K562 (cell line): ENCODE measurements around the gene MED16. TPM values are rescaled to one million over a fixed set of nuclear protein-coding genes. Genes with fewer than 3 reads are reported as not detected.

Experiments
- BCOR ChIP-seq: fragments of 450-650 bp; IDR thresholded peaks from 2 replicates; pipeline ENCODE4 v1.6.1; 2016
- CEBPG ChIP-seq, 3 experiments: fragments of 200-800 bp in 1 of 3; sonication (Bioruptor generic) in 1 of 3; sonication (generic) in 1 of 3; formaldehyde crosslinking in 1 of 3; IDR thresholded peaks in 2 of 3; conservative IDR thresholded peaks in 1 of 3; 2 replicates each; pipeline versions ENCODE4 v1.6.1 to v1.8.0; 2016 to 2022; ENCODE audit warnings: missing compliant biosample characterization in 2 of 3, missing genetic modification characterization in 2 of 3, mild to moderate bottlenecking in 1 of 3, missing genetic modification reagents in 1 of 3
- NONO ChIP-seq, 2 experiments: fragments of 200-400 bp in 1 of 2; fragments of 450-650 bp in 1 of 2; formaldehyde crosslinking in 1 of 2; IDR thresholded peaks; 2 replicates each; pipeline ENCODE4 v1.6.1; 2017; ENCODE audit warnings: low read depth in 2 of 2, mild to moderate bottlenecking in 2 of 2, moderate library complexity in 2 of 2, low read length in 1 of 2
- RAD21 ChIP-seq, 2 experiments: fragments of 250-450 bp in 1 of 2; fragments of 450-650 bp in 1 of 2; sonication (Bioruptor Pico) in 1 of 2; formaldehyde crosslinking in 1 of 2; IDR thresholded peaks in 1 of 2; conservative IDR thresholded peaks in 1 of 2; 2 replicates each; pipeline versions ENCODE4 v1.4.0 to v1.8.0; 2020 to 2022; ENCODE audit warnings: mild to moderate bottlenecking in 2 of 2, moderate library complexity in 1 of 2
- RBFOX2 ChIP-seq: fragments of 200-400 bp; formaldehyde crosslinking; IDR thresholded peaks from 2 replicates; pipeline ENCODE4 v1.6.1; 2017; ENCODE audit warnings: low read depth, mild to moderate bottlenecking, low read length, moderate library complexity
- SIN3A ChIP-seq, 2 experiments: fragments of 150-350 bp in 1 of 2; IDR thresholded peaks; 2 replicates each; pipeline ENCODE4 v1.6.1; 2011 to 2016; ENCODE audit warnings: borderline replicate concordance in 2 of 2, low read depth in 2 of 2, low read length in 2 of 2, mild to moderate bottlenecking in 2 of 2, moderate library complexity in 2 of 2; ENCODE audit not compliant: control insufficient read depth in 1 of 2
- ZNF217 ChIP-seq: sonication (generic); formaldehyde crosslinking; IDR thresholded peaks from 2 replicates; pipeline ENCODE4 v1.8.0; 2022; ENCODE audit warnings: mild to moderate bottlenecking, missing genetic modification reagents
- ZNF24 ChIP-seq: fragments of 450-650 bp; IDR thresholded peaks from 2 replicates; pipeline ENCODE4 v1.6.1; 2016
- polyA plus RNA-seq, 8 experiments: library from polyadenylated mRNA; depleted of rRNA in 4 of 8; stranded (reverse) in 5 of 8; unstranded in 3 of 8; fragments of >200 nt; fragmentation: Nextera tagmentation in 2 of 8; fragmentation: Illumina TruSeq in 1 of 8; extraction: Ambion mirVana in 2 of 8; extraction: Trizol in 1 of 8; gene quantifications; 2 replicates each; pipeline versions ENCODE4 v1.2.1 to v1.2.3, GENCODE V29; 2011 to 2014; ENCODE audit warnings: inconsistent platforms in 1 of 8, missing spikeins in 1 of 8
- total RNA-seq, 7 experiments: library from RNA; depleted of rRNA in 6 of 7; stranded (reverse); fragments of >200 nt in 6 of 7; fragmentation: Illumina TruSeq in 2 of 7; extraction: Trizol in 2 of 7; gene quantifications; 2 replicates each; pipeline versions ENCODE4 v1.2.1 to v1.2.3, GENCODE V29; 2011 to 2021; ENCODE audit warnings: low replicate concordance in 1 of 7
- TF ChIP-seq, protein P1 (sequence below): fragments of 250-450 bp; sonication (Bioruptor Pico); IDR thresholded peaks from 2 replicates; pipeline ENCODE4 v1.5.0; 2020; ENCODE audit warnings: mild to moderate bottlenecking, borderline replicate concordance
- TF ChIP-seq, protein P2 (sequence below): sonication (generic); formaldehyde crosslinking; IDR thresholded peaks from 2 replicates; pipeline ENCODE4 v1.8.1; 2023; ENCODE audit warnings: mild to moderate bottlenecking, missing genetic modification reagents
- TF ChIP-seq, protein P3 (sequence below): sonication (generic); formaldehyde crosslinking; IDR thresholded peaks from 2 replicates; pipeline ENCODE4 v1.8.0; 2022; ENCODE audit warnings: missing genetic modification reagents, mild to moderate bottlenecking, moderate library complexity, borderline replicate concordance
- TF ChIP-seq, protein P4 (sequence below): fragments of 200-400 bp; formaldehyde crosslinking; IDR thresholded peaks from 2 replicates; pipeline ENCODE4 v1.6.1; 2017; ENCODE audit warnings: mild to moderate bottlenecking, low read depth, low read length, moderate library complexity

MED16 gene
- total and polyA plus RNA-seq, 9 of the 15 experiments (the other 6 are each of a cell fraction or from before 2014, with no cell fraction given): 0.89 to 59.9 (median 8.6) TPM

DNA sequence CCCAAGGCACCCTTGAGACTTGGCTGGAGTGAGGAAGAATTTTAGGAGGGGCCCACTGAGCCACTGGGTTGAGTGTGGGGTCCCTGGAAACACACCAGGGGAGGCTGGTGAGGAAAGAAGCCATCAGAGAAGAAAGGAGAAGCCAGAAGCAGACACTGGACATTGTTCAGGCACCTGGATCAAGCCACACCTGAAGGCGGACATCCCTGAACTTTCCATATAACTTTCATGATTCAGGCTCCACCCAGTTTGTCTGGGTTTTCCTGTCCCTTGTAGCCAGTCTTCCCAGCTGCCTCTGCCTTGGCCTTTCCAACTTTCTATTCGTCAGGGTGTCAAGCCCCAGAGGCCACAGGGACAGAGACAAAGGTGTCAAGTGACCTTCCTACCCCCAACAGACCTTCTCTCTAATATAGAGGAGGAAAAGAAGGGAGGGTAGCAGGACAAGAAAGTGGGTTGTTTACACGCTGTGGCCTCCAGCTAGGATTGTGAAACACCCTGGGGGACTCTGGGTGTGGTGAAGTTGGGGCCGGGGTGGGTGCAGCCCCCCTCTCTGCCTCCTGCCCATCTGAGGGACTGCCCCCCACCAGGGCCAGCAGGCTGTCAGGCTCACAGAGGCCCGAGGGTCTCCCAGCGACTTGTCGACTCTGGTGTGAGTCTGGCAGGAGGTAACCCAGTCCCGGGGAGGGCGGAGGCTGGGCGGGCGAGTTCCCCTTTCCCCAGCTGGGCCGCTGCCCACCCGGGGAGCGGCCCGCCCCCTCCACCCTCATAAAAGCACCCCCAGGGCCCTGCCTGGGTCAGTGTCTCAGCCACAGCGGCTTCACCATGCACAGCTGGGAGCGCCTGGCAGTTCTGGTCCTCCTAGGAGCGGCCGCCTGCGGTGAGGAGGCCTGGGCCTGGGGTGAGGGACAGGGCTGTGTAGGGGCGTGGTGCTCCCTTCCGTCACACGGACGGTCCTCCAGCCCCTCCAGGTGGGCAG lies 33.8 kb downstream of the MED16 start, which contains the start of gene CFD (continued):
- TF ChIP-seq, protein P1, sequence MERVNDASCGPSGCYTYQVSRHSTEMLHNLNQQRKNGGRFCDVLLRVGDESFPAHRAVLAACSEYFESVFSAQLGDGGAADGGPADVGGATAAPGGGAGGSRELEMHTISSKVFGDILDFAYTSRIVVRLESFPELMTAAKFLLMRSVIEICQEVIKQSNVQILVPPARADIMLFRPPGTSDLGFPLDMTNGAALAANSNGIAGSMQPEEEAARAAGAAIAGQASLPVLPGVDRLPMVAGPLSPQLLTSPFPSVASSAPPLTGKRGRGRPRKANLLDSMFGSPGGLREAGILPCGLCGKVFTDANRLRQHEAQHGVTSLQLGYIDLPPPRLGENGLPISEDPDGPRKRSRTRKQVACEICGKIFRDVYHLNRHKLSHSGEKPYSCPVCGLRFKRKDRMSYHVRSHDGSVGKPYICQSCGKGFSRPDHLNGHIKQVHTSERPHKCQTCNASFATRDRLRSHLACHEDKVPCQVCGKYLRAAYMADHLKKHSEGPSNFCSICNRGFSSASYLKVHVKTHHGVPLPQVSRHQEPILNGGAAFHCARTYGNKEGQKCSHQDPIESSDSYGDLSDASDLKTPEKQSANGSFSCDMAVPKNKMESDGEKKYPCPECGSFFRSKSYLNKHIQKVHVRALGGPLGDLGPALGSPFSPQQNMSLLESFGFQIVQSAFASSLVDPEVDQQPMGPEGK (CRISPR knock-in tag): no peak
- no peak for TF ChIP-seq NONO (IDR thresholded peaks at IDR 0.05; ENCODE audit: low read depth in 2 of 2, low read length in 1 of 2)
- no peak for TF ChIP-seq ZNF217 (CRISPR knock-in tag)
- TF ChIP-seq CEBPG (CRISPR knock-in tag; IDR thresholded peaks at IDR 0.05): peak; percentile 55
- TF ChIP-seq CEBPG (tag; conservative IDR thresholded peaks at IDR 0.05 in 1 of 2, IDR thresholded peaks at IDR 0.05 in 1 of 2): no peak
- TF ChIP-seq, protein P2, sequence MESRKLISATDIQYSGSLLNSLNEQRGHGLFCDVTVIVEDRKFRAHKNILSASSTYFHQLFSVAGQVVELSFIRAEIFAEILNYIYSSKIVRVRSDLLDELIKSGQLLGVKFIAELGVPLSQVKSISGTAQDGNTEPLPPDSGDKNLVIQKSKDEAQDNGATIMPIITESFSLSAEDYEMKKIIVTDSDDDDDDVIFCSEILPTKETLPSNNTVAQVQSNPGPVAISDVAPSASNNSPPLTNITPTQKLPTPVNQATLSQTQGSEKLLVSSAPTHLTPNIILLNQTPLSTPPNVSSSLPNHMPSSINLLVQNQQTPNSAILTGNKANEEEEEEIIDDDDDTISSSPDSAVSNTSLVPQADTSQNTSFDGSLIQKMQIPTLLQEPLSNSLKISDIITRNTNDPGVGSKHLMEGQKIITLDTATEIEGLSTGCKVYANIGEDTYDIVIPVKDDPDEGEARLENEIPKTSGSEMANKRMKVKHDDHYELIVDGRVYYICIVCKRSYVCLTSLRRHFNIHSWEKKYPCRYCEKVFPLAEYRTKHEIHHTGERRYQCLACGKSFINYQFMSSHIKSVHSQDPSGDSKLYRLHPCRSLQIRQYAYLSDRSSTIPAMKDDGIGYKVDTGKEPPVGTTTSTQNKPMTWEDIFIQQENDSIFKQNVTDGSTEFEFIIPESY (CRISPR knock-in tag): peak; percentile 22; the same call in 1 of the 2 replicates
- TF ChIP-seq, protein P3, sequence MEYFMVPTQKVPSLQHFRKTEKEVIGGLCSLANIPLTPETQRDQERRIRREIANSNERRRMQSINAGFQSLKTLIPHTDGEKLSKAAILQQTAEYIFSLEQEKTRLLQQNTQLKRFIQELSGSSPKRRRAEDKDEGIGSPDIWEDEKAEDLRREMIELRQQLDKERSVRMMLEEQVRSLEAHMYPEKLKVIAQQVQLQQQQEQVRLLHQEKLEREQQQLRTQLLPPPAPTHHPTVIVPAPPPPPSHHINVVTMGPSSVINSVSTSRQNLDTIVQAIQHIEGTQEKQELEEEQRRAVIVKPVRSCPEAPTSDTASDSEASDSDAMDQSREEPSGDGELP (CRISPR knock-in tag): 0 out of 2 replicates have a peak, but pooled peaks have one; percentile 30
- TF ChIP-seq RAD21 (CRISPR knock-in tag; conservative IDR thresholded peaks at IDR 0.05 in 1 of 2, IDR thresholded peaks at IDR 0.05 in 1 of 2): peak in 1 of 2 experiments; percentile 25; a peak in 1 of 4 replicates
- TF ChIP-seq, protein P4, sequence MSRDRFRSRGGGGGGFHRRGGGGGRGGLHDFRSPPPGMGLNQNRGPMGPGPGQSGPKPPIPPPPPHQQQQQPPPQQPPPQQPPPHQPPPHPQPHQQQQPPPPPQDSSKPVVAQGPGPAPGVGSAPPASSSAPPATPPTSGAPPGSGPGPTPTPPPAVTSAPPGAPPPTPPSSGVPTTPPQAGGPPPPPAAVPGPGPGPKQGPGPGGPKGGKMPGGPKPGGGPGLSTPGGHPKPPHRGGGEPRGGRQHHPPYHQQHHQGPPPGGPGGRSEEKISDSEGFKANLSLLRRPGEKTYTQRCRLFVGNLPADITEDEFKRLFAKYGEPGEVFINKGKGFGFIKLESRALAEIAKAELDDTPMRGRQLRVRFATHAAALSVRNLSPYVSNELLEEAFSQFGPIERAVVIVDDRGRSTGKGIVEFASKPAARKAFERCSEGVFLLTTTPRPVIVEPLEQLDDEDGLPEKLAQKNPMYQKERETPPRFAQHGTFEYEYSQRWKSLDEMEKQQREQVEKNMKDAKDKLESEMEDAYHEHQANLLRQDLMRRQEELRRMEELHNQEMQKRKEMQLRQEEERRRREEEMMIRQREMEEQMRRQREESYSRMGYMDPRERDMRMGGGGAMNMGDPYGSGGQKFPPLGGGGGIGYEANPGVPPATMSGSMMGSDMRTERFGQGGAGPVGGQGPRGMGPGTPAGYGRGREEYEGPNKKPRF: no peak
- peak; percentile 30; the same call in 1 of the 2 replicates for TF ChIP-seq BCOR
- no peak for TF ChIP-seq SIN3A (IDR thresholded peaks at IDR 0.05; ENCODE audit: borderline replicate concordance in 2 of 2, control insufficient read depth in 1 of 2, low read depth in 2 of 2, low read length in 2 of 2)
- TF ChIP-seq RBFOX2: peak; percentile 24; the same call in 1 of the 2 replicates
- no peak for TF ChIP-seq ZNF24
